SU-DHL-6 (cell line): ENCODE measurements around the gene CARD19.

ENCODE experiments used
- CTCF ChIP-seq: fragments of 200-600 bp; sonication (generic); IDR thresholded peaks from one replicate; pipeline ENCODE4 v1.5.1; 2017; ENCODE audit warnings: antibody characterized with exemption, mild to moderate bottlenecking, low read length, moderate library complexity; ENCODE audit not compliant: insufficient read depth, poor library complexity, severe bottlenecking
- EZH2phosphoT487 ChIP-seq: fragments of 200-600 bp; sonication (generic), shearing (Covaris generic); conservative IDR thresholded peaks from 2 replicates; pipeline ENCODE4 v1.6.1; 2018; ENCODE audit warnings: mild to moderate bottlenecking, antibody characterized with exemption, low read length, moderate library complexity, mixed read lengths

- no peak for TF ChIP-seq CTCF
- TF ChIP-seq EZH2phosphoT487: no peak
Observed at GRCh38 chr9:93051680-93052089, 44.3 kb upstream of the CARD19 start.
